ENCODE data around the gene CTXND1.
"Not testable (repeated sequence)": the region's sequence is repeated elsewhere in the genome, so short reads cannot be mapped to it uniquely, and the experiment has no call there.

The CTXND1 gene

DNA sequence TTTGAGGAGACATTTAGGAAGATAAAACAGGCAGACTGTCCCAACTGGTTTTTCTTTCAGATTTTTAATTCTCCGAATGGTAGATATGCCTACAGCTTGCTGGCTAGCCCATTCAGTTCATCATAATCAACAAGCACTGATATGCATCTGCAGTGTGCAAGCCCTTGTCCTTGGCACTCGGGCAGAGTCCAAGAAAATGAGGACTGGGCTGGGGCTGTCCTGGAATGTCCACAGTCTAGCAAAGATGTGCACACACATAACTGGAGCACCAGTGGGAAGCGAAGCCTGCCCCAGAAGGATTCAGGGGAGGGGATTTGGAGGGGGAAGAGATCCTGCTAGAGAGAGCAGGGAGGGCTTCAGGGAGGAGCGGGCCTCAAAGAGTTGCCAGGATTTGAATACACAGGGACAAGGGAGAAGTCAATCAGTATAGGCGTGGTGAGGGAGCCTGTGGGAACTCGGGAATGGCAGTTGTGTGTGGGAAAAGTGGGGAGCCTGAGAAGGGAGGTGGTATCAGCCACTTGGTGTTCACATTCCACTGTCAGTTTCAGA is 90.5 kb downstream of the CTXND1 start:
- H3K4me3 ChIP-seq (ENCODE audit: low read depth, low read length) = no peak overlapping the region
- TF ChIP-seq, protein P1, sequence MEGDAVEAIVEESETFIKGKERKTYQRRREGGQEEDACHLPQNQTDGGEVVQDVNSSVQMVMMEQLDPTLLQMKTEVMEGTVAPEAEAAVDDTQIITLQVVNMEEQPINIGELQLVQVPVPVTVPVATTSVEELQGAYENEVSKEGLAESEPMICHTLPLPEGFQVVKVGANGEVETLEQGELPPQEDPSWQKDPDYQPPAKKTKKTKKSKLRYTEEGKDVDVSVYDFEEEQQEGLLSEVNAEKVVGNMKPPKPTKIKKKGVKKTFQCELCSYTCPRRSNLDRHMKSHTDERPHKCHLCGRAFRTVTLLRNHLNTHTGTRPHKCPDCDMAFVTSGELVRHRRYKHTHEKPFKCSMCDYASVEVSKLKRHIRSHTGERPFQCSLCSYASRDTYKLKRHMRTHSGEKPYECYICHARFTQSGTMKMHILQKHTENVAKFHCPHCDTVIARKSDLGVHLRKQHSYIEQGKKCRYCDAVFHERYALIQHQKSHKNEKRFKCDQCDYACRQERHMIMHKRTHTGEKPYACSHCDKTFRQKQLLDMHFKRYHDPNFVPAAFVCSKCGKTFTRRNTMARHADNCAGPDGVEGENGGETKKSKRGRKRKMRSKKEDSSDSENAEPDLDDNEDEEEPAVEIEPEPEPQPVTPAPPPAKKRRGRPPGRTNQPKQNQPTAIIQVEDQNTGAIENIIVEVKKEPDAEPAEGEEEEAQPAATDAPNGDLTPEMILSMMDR (IDR thresholded peaks at IDR 0.05; ENCODE audit: borderline replicate concordance, insufficient read depth, low read depth, low read length) = no peak

DNA sequence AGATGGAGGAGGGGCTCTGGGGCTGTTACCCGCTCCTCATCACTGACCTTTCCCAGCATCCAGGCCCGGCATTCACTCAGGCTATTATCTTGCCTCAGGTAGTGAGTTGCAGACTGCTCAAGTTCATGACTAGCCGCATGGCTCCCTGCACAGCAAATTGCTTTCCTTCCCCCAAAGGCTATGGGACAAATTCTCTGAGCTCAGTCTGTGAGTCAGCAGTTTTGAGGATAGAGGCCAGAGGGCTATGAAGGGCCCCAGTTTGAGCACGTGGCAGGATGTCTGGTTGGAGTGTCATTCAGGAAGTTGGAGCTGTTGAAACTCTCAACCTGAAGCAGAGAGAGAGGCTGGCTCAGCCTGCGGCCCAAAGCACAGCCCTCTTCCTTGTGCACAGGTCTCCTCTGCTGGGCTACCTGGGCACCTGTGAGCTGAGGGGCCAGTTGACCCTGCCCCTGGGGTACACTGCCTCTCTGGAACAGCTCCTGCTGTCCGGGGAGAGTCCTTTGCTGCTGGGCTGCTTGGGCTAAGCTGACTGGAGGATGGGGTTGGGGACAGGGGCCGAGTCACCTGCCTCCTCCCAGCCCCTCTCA is 91.3 kb downstream of the CTXND1 start:
- no peak overlapping the region for H3K4me3 ChIP-seq (ENCODE audit: low read depth, low read length)

DNA sequence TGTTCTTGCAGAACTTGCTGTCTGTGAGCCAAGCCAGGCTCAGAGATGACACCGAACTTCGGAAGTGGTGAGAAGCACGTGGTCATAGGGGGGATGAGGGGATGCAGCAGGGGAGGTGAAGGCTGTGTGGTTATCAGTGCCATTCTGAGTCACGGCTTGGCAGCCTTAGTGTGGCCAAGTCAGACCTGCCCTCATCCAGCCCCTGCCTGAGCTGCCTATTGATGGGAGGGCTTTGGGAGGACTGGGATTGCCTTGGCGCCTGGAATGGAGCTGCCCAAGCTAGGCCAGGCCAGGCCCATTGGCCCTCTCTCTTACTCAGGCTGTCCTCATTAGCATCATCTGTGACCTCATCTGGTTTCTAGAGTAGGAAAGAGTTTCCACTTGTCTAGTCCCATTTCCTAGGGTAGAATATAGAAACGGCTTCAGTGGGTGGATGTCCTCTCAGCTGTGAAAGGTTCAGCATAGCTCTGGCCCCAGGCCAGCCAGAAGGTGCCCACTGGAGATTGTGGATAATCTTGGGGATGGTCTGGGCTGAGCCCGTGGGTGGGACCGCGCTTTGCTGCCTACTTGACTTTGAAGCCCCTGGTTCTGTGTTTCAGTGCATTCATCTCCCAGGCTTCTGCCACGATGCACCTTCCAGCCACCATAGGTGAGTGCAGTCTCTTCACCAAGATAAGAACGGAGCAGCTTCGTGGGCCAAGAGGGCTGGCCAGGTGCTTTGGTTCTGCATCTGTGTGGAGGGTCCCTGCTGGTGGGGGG is 92.0 kb downstream of the CTXND1 start:
- TF ChIP-seq, protein P1 (IDR thresholded peaks at IDR 0.05; ENCODE audit: borderline replicate concordance, insufficient read depth, low read depth, low read length) = no peak
- no peak overlapping the region for H3K4me3 ChIP-seq (ENCODE audit: low read depth, low read length)

More for the DNA sequence above, 91.3 kb downstream of the CTXND1 start:
- TF ChIP-seq, protein P1 (IDR thresholded peaks at IDR 0.05; ENCODE audit: borderline replicate concordance, insufficient read depth, low read depth, low read length) = no peak

DNA sequence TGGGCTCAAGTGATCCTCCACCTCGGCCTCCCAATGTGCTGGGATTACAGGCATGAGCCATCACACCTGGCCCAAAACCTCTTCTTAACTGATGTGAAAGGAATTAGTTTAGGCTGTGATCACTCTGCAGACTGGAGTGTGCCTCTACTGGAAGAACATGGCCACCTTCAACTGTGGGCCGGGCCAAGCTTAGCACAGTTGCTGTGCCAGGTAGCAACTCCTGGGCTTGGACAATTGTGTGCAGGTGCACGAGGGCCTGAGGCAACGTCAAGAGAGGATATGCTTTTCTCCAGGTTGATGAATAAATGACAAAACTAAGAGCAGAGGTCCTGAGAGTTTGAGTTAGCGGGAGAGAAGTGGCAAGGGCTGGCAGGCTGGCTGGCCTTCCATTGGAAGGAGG is 92.7 kb downstream of the CTXND1 start:
- no peak overlapping the region for H3K4me3 ChIP-seq (ENCODE audit: low read depth, low read length)
- TF ChIP-seq, protein P1 (IDR thresholded peaks at IDR 0.05; ENCODE audit: borderline replicate concordance, insufficient read depth, low read depth, low read length) = no peak

DNA sequence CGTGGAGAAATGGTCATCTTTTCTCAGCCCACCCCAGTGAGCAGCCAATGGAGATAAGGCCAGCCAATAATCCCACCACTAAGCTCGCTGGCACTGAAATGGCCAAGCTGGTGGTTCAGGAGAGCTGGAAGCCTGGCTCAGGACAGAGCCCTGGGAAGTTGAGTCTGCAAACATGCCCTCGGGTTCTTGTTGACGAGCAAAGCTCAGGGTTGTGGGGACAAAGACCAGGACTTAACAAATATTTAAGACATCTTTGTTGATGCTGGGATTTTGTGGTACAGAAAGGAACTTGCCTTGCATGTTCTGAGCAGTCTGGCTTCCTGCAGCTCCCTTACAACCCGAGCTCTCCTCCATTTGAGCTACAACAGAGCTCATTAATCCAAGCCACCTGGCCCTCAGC is 94.8 kb downstream of the CTXND1 start:
- TF ChIP-seq, protein P1 (IDR thresholded peaks at IDR 0.05; ENCODE audit: borderline replicate concordance, insufficient read depth, low read depth, low read length) = no peak
- no peak overlapping the region for H3K4me3 ChIP-seq (ENCODE audit: low read depth, low read length)

DNA sequence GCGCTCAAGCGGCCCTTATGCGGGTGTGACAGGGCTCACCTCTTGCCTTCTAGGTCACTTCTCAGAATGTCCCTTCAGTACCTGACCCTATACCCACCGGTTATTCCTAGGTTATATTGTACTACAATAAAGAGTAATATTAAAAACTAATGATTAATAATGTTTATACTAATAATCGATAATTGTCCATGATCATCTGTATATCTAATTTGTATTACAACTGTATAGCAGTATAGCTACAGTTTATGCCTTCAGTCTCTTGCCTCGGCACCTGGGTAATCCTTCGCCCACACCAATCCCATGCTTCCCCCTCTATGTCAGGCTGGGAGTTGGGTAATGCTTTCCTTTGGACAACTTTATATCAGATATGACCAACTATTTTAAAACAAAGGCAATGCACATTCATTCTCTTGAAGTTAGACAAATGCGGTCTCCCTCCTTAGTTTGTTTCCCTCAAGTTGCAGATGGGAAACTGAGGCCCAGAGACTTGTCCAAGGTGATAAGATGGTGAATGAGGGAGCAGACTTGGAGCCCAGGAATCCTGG is 95.8 kb downstream of the CTXND1 start:
- TF ChIP-seq, protein P1 (IDR thresholded peaks at IDR 0.05; ENCODE audit: borderline replicate concordance, insufficient read depth, low read depth, low read length) = no peak
- H3K4me3 ChIP-seq (ENCODE audit: low read depth, low read length) = no peak overlapping the region

DNA sequence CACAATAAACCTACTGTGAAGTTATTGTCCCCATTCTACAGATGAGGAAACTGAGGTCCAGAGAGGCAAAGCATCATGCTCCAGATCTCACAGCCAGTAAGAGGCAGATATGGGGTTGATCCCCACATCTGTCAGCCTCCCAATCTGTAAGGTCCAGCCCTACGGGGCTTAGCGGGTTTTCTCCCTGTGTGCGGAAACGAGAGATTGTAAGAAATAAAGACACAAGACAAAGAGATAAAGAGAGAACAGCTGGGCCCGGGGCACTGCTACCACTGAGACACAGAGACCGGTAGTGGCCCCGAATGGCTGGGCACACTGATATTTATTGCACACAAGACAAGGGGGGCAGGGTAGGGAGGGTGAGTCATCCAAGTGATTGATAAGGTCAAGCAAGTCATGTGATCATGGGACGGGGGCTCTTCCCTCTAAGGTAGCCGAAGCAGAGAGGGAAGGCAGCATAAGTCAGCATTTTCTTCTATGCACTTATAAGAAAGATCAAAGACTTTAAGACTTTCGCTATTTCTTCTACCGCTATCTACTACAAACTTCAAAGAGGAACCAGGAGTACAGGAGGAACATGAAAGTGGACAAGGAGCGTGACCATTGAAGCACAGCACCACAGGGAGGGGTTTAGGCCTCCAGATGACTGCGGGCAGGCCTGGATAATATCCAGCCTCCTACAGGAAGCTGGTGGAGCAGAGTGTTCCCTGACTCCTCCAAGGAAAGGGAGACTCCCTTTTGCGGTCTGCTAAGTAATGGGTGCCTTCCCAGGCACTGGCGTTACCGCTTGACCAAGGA is 96.4 kb downstream of the CTXND1 start:
- not testable (repeated sequence) for H3K4me3 ChIP-seq (ENCODE audit: low read depth, low read length)

All from GM12875 (cell line).